Endothelial cell (in vitro differentiated cells): ENCODE data around the gene STIP1. TPM values are rescaled to one million over a fixed set of nuclear protein-coding genes. Genes with fewer than 3 reads are reported as not detected.

Source experiments
- DNase-seq: peaks from one replicate; pipeline ENCODE4 v3.0.0; 2021; ENCODE audit warnings: low spot score
- H3K27ac Mint-ChIP-seq: one replicate; pipeline ENCODE4 v1.8.0; 2021; ENCODE audit warnings: mixed read lengths, inconsistent platforms; ENCODE audit not compliant: unreplicated experiment
- H3K27me3 Mint-ChIP-seq: one replicate; pipeline ENCODE4 v1.8.0; 2021; ENCODE audit warnings: mild to moderate bottlenecking, moderate library complexity, mixed read lengths, inconsistent platforms; ENCODE audit not compliant: unreplicated experiment
- H3K36me3 Mint-ChIP-seq: one replicate; pipeline ENCODE4 v1.8.0; 2021; ENCODE audit warnings: mild to moderate bottlenecking, low read depth, mixed read lengths, inconsistent platforms; ENCODE audit not compliant: unreplicated experiment
- H3K4me1 Mint-ChIP-seq: one replicate; pipeline ENCODE4 v1.8.0; 2021; ENCODE audit warnings: mild to moderate bottlenecking, mixed read lengths, inconsistent platforms; ENCODE audit not compliant: unreplicated experiment
- H3K4me3 Mint-ChIP-seq: one replicate; pipeline ENCODE4 v1.8.0; 2021; ENCODE audit warnings: mild to moderate bottlenecking, mixed read lengths, inconsistent platforms; ENCODE audit not compliant: unreplicated experiment
- H3K9me3 Mint-ChIP-seq: one replicate; pipeline ENCODE4 v1.8.0; 2021; ENCODE audit warnings: mixed read lengths, inconsistent platforms; ENCODE audit not compliant: unreplicated experiment
- CTCF ChIP-seq: fragments of 200-600 bp; sonication (generic); IDR thresholded peaks from one replicate; pipeline ENCODE4 v1.5.0; 2021; ENCODE audit warnings: antibody characterized with exemption; ENCODE audit not compliant: unreplicated experiment
- total RNA-seq: library from RNA; stranded (reverse); fragmentation: NEBNext Ultra II Directional; extraction: Animal tissue kit (Norgen Biotek cat#: 25700); gene quantifications from one replicate; pipeline ENCODE4 v1.2.1, GENCODE V29; 2021; ENCODE audit not compliant: unreplicated experiment

The STIP1 gene
- total RNA-seq, 1 donor from 2014 or later: 124 TPM

- peaks cover 11% of the 10 kb centered on the region for H3K36me3 Mint-ChIP-seq
- DNase-seq: peak; percentile 84
- peak; percentile 8 for TF ChIP-seq CTCF
- H3K9me3 Mint-ChIP-seq: no peaks in the 10 kb centered on the region
- peak within 1 kb of the TSS; percentile 93 for H3K4me3 Mint-ChIP-seq
- peaks cover 26% of the 10 kb centered on the region for H3K4me1 Mint-ChIP-seq
- peaks cover 10% of the 10 kb centered on the region for H3K27me3 Mint-ChIP-seq
- peak within 1 kb of the TSS; percentile 85 for H3K27ac Mint-ChIP-seq
Observed at GRCh38 chr11:64246871-64247728, 61.1 kb downstream of the STIP1 start, which contains the start of gene PPP1R14B. TSS of gene PPP1R14B (minus strand) at chr11:64246943. CDS start at chr11:64246673, 270 bp downstream.

DNA sequence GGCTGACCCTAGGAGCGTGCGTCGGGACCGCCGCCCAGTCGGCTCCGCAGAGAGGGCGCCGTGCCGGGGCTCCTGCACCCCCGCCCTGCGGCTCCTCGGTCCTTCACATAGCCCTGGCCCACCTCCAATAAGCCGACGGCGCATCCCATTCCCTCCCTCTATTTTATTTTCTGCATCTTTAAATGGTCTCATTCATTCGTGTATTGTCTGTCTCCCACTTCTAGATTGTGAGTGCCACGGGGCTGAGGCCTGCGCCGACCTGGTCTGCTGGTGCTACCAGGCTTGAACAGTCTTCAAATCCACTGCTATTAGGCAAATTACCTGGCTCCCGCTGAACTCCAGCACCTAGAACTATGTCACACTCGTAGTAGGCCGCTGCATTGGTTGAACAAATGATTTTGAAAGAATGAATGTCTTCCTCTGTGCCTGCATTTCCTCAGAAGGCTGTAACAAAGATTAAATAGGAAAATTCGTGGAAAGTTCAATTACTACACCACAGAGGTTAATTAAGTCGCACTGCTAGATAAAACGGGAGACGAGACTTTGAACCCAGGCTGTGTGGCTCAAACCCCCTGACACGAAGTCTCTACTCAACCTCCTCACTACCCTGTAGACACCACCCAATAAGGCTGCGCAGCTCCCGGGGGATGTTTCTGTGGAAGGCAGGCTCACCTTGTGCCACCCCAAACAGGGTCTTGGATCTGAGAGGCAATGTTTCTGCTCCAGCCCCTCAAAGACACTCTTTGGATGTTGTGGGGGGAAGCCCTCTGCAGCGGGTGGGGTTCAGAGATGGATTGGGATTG, 62.0 kb downstream of the STIP1 start:
- TF ChIP-seq CTCF: no peak
- H3K27me3 Mint-ChIP-seq: peaks cover 7% of the 10 kb centered on the region
- H3K4me1 Mint-ChIP-seq: peaks cover 26% of the 10 kb centered on the region
- peak overlapping the region; percentile 86 for H3K4me3 Mint-ChIP-seq
- H3K27ac Mint-ChIP-seq: peak overlapping the region; percentile 85
- no peak for DNase-seq
- peaks cover 11% of the 10 kb centered on the region for H3K36me3 Mint-ChIP-seq
- no peaks in the 10 kb centered on the region for H3K9me3 Mint-ChIP-seq

DNA sequence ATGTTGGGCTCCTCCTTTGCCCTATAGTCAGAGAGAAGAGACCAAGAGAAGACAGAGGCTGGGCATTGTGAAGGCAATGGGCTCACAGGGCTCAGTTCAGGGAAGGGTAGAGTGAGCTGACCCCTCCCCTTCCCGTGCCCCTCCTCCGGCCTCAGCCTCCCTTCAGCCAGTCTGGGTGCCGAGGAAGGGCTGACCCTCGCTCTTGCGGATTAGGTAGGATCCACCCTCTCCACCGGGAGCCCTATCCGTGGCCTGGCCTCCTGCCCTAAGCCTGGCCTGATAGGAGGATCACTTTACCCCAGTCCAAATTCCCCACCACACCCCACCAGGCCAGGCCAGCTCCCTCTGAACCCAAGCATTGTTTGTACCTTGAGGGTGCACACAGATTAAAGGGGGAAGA, 62.6 kb downstream of the STIP1 start:
- no peak for DNase-seq
- H3K4me3 Mint-ChIP-seq: peak overlapping the region; percentile 86
- peaks cover 26% of the 10 kb centered on the region for H3K4me1 Mint-ChIP-seq
- no peaks in the 10 kb centered on the region for H3K9me3 Mint-ChIP-seq
- H3K27ac Mint-ChIP-seq: peak overlapping the region; percentile 36
- peaks cover 7% of the 10 kb centered on the region for H3K36me3 Mint-ChIP-seq
- TF ChIP-seq CTCF: no peak
- peaks cover 6% of the 10 kb centered on the region for H3K27me3 Mint-ChIP-seq

GRCh38 chr11:64249038-64249437, 63.1 kb downstream of the STIP1 start:
- TF ChIP-seq CTCF: no peak
- Mint-ChIP-seq H3K4me1 (peaks cover 31% of the 10 kb centered on the region), H3K27me3 (peaks cover 10% of the 10 kb centered on the region), H3K4me3 (no peak overlapping the region), H3K36me3 (peaks cover 4% of the 10 kb centered on the region), H3K27ac (peak overlapping the region; percentile 36), H3K9me3 (no peaks in the 10 kb centered on the region)
- no peak for DNase-seq
